ENCODE results near the gene CDC34. TPM values are rescaled to one million over a fixed set of nuclear protein-coding genes. Genes with fewer than 3 reads are reported as not detected.

CDC34 gene
- total RNA-seq, 1 experiment from 2014 or later: 112 TPM

- Histone ChIP-seq H3K14ac (ENCODE audit: insufficient read depth, low read length) (no peak overlapping the region), H3K56ac (ENCODE audit: insufficient read length, low read depth, low read length) (no peak overlapping the region), H2BK15ac (ENCODE audit: low read depth, low read length) (no peak overlapping the region), H2AFZ (ENCODE audit: low read length) (no peak overlapping the region), H3K79me2 (ENCODE audit: insufficient read depth, low read length) (no peaks in the 10 kb centered on the region), H3K4me2 (ENCODE audit: insufficient read depth, insufficient read length, low read length) (no peak overlapping the region), H2BK20ac (ENCODE audit: low read depth, low read length, poor library complexity, severe bottlenecking) (no peak overlapping the region), H4K5ac (ENCODE audit: insufficient read length, low read depth, low read length) (no peak overlapping the region), H3K27ac (ENCODE audit: insufficient read length, low read depth, low read length) (no peak overlapping the region), H3K23me2 (ENCODE audit: insufficient read length, low read depth, low read length, poor library complexity, severe bottlenecking) (no peaks in the 10 kb centered on the region), H2BK12ac (ENCODE audit: insufficient read length, low read depth, low read length) (no peak overlapping the region), H3K4ac (ENCODE audit: low read depth, low read length) (no peak overlapping the region), H3K9ac (ENCODE audit: extremely low read depth, insufficient read length, low read length) (no peak overlapping the region), H3T11ph (ENCODE audit: low read length) (no peak overlapping the region), H4K20me1 (ENCODE audit: control insufficient read depth, insufficient read depth, insufficient read length) (no peaks in the 10 kb centered on the region), H4K91ac (ENCODE audit: insufficient read length, low read depth, low read length) (no peak overlapping the region), H4K8ac (replicated peaks; ENCODE audit: insufficient read length, low read depth, low read length) (no peak overlapping the region), H2BK5ac (ENCODE audit: insufficient read length, low read length) (no peak overlapping the region), H2BK120ac (ENCODE audit: low read depth, low read length, poor library complexity, severe bottlenecking) (no peak overlapping the region), H3K27me3 (ENCODE audit: insufficient read depth, low read length) (peaks cover 7% of the 10 kb centered on the region; the same call in 1 of the 2 replicates), H3K4me1 (ENCODE audit: insufficient read depth, low read length) (no peaks in the 10 kb centered on the region), H3K23ac (ENCODE audit: insufficient read length, low read depth, low read length) (no peak overlapping the region), H3K79me1 (ENCODE audit: insufficient read depth, low read depth, low read length, poor library complexity, severe bottlenecking) (no peaks in the 10 kb centered on the region), H3K18ac (ENCODE audit: insufficient read length, low read depth, low read length) (no peak overlapping the region), H2AK5ac (ENCODE audit: insufficient read length, low read length) (no peak overlapping the region), H3K9me3 (ENCODE audit: control insufficient read depth, low read depth, low read length) (no peaks in the 10 kb centered on the region)
- WGBS (ENCODE audit: extremely low coverage, insufficient read length, low lambda C conversion rate): no CpG with 5 or more reads among the region's 10 CpGs
- H3K36me3 Mint-ChIP-seq (ENCODE audit: insufficient read depth in 1 of 3, low read depth in 3 of 3): peaks cover 0 to 10% (median 7%) of the 10 kb centered on the region in 3 experiments; a peak in 4 of 7 replicates
- H3K27me3 Mint-ChIP-seq (ENCODE audit: low read depth): peaks cover 16% of the 10 kb centered on the region
- no peaks in the 10 kb centered on the region for H3K9me3 Mint-ChIP-seq
- 0 out of 7 replicates have a peak overlapping the region, but pooled peaks of 1 of the 3 experiments have one; percentile 58 for H3K27ac Mint-ChIP-seq
- H3K4me1 Mint-ChIP-seq: peaks cover 4 to 9% of the 10 kb centered on the region in 2 experiments
- TF ChIP-seq CTCF (conservative IDR thresholded peaks at IDR 0.05): no peak
- DNase-seq: no peak
- H3K4me3 Mint-ChIP-seq: no peak overlapping the region
Measured at GRCh38 chr19:585551-586110, 54.1 kb downstream of the CDC34 start.

All from H9 (cell line).